Measurements from ENCODE around the gene TLE6.

- TF ChIP-seq POLR2A (IDR thresholded peaks at IDR 0.05; ENCODE audit: low read depth, low read length) (no peak), CTCF (conservative IDR thresholded peaks at IDR 0.05; ENCODE audit: low read depth, low read length) (no peak), ELK1 (IDR thresholded peaks at IDR 0.05; ENCODE audit: borderline replicate concordance, low read depth, low read length) (no peak), BHLHE40 (IDR thresholded peaks at IDR 0.05; ENCODE audit: low read depth, low read length) (no peak), RAD21 (IDR thresholded peaks at IDR 0.05; ENCODE audit: low read length) (no peak)
Observed at GRCh38 chr19:3031607-3031867, 54.2 kb downstream of the TLE6 start.
